HepG2 (cell line): ENCODE measurements around the gene OR51G1. TPM values are rescaled to one million over a fixed set of nuclear protein-coding genes. Genes with fewer than 3 reads are reported as not detected.

Source experiments
- ATAC-seq: fragments of 200-7000 bp; cut with Tn5 transposase; 3 replicates; pipeline ENCODE4 v1.9.1; 2020; ENCODE audit warnings: mild to moderate bottlenecking, moderate library complexity
- BruUV-seq: library from RNA; stranded (reverse); fragments of 400-500 nt; replicated peaks from 2 replicates; lab custom pipeline; 2021; lab: Mats Ljungman, UMichigan
- CTCF ChIA-PET: fragments of 300-600 bp; formaldehyde crosslinking; extraction: SDS; loops from one replicate; lab custom pipeline; 2021; ENCODE audit warnings: low total read pairs, inconsistent platforms, low intra/inter-chr PET ratio; lab: Yijun Ruan, JAX
- POLR2A ChIA-PET: fragments of 350-600 bp; sonication (Branson Sonifier 250); formaldehyde crosslinking; loops from one replicate; lab custom pipeline; 2020; ENCODE audit warnings: antibody characterized with exemption, inconsistent platforms; lab: Yijun Ruan, JAX
- DNase-seq: peaks from one replicate; pipeline ENCODE4 v3.0.0-alpha.2; 2015; ENCODE audit warnings: low spot score
- FAIRE-seq: peaks from 3 replicates; lab custom pipeline; 2011; peaks lifted over from hg19 to GRCh38; lab: Jason Lieb, UNC
- H2AFZ ChIP-seq: one replicate; pipeline ENCODE4 v1.6.1; 2011; ENCODE audit warnings: low read length, inconsistent platforms
- H3K27ac ChIP-seq: fragments of 300-600 bp; 3 replicates; pipeline ENCODE4 v1.8.0; 2011; ENCODE audit warnings: mixed run types, mild to moderate bottlenecking, mixed read lengths, low read length, inconsistent platforms; ENCODE audit not compliant: insufficient read depth; ENCODE audit errors: extremely low read length
- H3K27me3 ChIP-seq, 2 experiments: fragments of 200-600 bp in 1 of 2; 2 replicates in 1 of 2; 3 replicates in 1 of 2; pipeline versions ENCODE4 v1.6.0 to v1.8.0; 2011; ENCODE audit warnings: low read length in 2 of 2, mild to moderate bottlenecking in 2 of 2, moderate library complexity in 2 of 2, inconsistent platforms in 1 of 2; ENCODE audit not compliant: insufficient read depth in 2 of 2, control insufficient read depth in 1 of 2
- H3K36me3 ChIP-seq, 2 experiments: fragments of 200-600 bp in 1 of 2; replicated peaks in 1 of 2; 2 replicates in 1 of 2; 3 replicates in 1 of 2; pipeline versions ENCODE4 v1.5.1 to v1.8.0; 2011; ENCODE audit warnings: low read length in 2 of 2, inconsistent platforms in 1 of 2; ENCODE audit not compliant: insufficient read depth in 2 of 2, control insufficient read depth in 1 of 2
- H3K4me1 ChIP-seq: 2 replicates; pipeline ENCODE4 v1.5.1; 2012; ENCODE audit warnings: low read length, inconsistent platforms; ENCODE audit not compliant: insufficient read depth
- H3K4me2 ChIP-seq: 2 replicates; pipeline ENCODE4 v1.6.0; 2011; ENCODE audit warnings: low read depth, low read length, inconsistent platforms
- H3K4me3 ChIP-seq, 3 experiments: fragments of 200-600 bp in 1 of 3; sonication (generic), shearing (Covaris generic) in 1 of 3; replicated peaks in 1 of 3; 2 replicates each; pipeline ENCODE4 v1.5.1; 2011 to 2016; ENCODE audit warnings: low read length in 3 of 3, inconsistent platforms in 2 of 3, low read depth in 2 of 3, mild to moderate bottlenecking in 2 of 3, control low read depth in 1 of 3, mixed read lengths in 1 of 3; ENCODE audit not compliant: insufficient read depth in 1 of 3
- H3K79me2 ChIP-seq: one replicate; pipeline ENCODE4 v1.6.1; 2011; ENCODE audit warnings: low read length, inconsistent platforms; ENCODE audit not compliant: insufficient read depth
- H3K9ac ChIP-seq: 2 replicates; pipeline ENCODE4 v1.6.0; 2011; ENCODE audit warnings: mild to moderate bottlenecking, low read depth, low read length, inconsistent platforms; ENCODE audit not compliant: insufficient read depth
- H3K9me3 ChIP-seq: 2 replicates; pipeline ENCODE4 v1.5.1; 2012; ENCODE audit warnings: mild to moderate bottlenecking, low read length
- H4K20me1 ChIP-seq: 2 replicates; pipeline ENCODE4 v1.6.0; 2011; ENCODE audit warnings: inconsistent platforms, mild to moderate bottlenecking, low read length, moderate library complexity; ENCODE audit not compliant: insufficient read depth
- ZNF276 ChIP-seq: sonication (generic); formaldehyde crosslinking; IDR thresholded peaks from 2 replicates; pipeline ENCODE4 v1.4.0; 2020; ENCODE audit warnings: mild to moderate bottlenecking, low read depth, missing genetic modification reagents
- in situ Hi-C: cut with HindIII; loops from 2 replicates; pipeline ENCODE4 v1.10.0; 2017; ENCODE audit warnings: low pct_unique_long_range_greater_than_20kb; ENCODE audit not compliant: extremely low pct_ligation_motif_present
- intact Hi-C: fragments of 100-400 bp; cut with micrococcal nuclease; formaldehyde crosslinking; loops from one replicate; pipeline ENCODE4 v1.10.0; 2022; ENCODE audit not compliant: unreplicated experiment
- polyA plus RNA-seq, 8 experiments: library from polyadenylated mRNA; depleted of rRNA in 3 of 8; stranded (reverse) in 7 of 8; unstranded in 1 of 8; fragments of >200 nt; fragmentation: Illumina TruSeq in 4 of 8; extraction: Trizol in 4 of 8; gene quantifications; 2 replicates each; pipeline versions ENCODE4 v1.2.1 to v1.2.3, GENCODE V29; 2011 to 2016; ENCODE audit warnings: low read depth in 4 of 8, missing spikeins in 1 of 8, mixed read lengths in 1 of 8; ENCODE audit not compliant: insufficient read depth in 1 of 8
- total RNA-seq, 5 experiments: library from RNA; depleted of rRNA; stranded (reverse); fragments of >200 nt; fragmentation: Illumina TruSeq; extraction: Trizol; gene quantifications; 2 replicates each; pipeline ENCODE4 v1.2.3, GENCODE V29; 2016; ENCODE audit warnings: low read depth in 1 of 5
- TF ChIP-seq, protein P1 (sequence below): sonication (generic); formaldehyde crosslinking; IDR thresholded peaks from 2 replicates; pipeline ENCODE4 v1.4.0; 2020; ENCODE audit warnings: missing genetic modification reagents, mild to moderate bottlenecking, borderline replicate concordance

OR51G1 gene
- total and polyA plus RNA-seq, 2 of the 13 experiments (the other 11 are each of a cell fraction or from before 2014, with no cell fraction given) = not detected

- H3K4me3 ChIP-seq = no peak within 1 kb of the TSS
- FAIRE-seq = no peak
- POLR2A ChIA-PET = no interaction called here
- H3K36me3 ChIP-seq = no peaks in the 10 kb centered on the region
- CTCF ChIA-PET = no interaction called here
- no peaks in the 10 kb centered on the region for H4K20me1 ChIP-seq
- no peak within 1 kb of the TSS for H3K4me2 ChIP-seq
- no peak for DNase-seq
- H2AFZ ChIP-seq = no peak within 1 kb of the TSS
- no peaks in the 10 kb centered on the region for H3K9me3 ChIP-seq
- H3K27ac ChIP-seq = no peak within 1 kb of the TSS
- no TSS peak for BruUV-seq
- no peaks in the 10 kb centered on the region for H3K4me1 ChIP-seq
- no peak for ATAC-seq
- no peaks in the 10 kb centered on the region for H3K27me3 ChIP-seq
- in situ Hi-C loops (no loop called here), intact Hi-C loops (no loop called here)
- no peaks in the 10 kb centered on the region for H3K79me2 ChIP-seq
- no peak within 1 kb of the TSS for H3K9ac ChIP-seq
- TF ChIP-seq, protein P1, sequence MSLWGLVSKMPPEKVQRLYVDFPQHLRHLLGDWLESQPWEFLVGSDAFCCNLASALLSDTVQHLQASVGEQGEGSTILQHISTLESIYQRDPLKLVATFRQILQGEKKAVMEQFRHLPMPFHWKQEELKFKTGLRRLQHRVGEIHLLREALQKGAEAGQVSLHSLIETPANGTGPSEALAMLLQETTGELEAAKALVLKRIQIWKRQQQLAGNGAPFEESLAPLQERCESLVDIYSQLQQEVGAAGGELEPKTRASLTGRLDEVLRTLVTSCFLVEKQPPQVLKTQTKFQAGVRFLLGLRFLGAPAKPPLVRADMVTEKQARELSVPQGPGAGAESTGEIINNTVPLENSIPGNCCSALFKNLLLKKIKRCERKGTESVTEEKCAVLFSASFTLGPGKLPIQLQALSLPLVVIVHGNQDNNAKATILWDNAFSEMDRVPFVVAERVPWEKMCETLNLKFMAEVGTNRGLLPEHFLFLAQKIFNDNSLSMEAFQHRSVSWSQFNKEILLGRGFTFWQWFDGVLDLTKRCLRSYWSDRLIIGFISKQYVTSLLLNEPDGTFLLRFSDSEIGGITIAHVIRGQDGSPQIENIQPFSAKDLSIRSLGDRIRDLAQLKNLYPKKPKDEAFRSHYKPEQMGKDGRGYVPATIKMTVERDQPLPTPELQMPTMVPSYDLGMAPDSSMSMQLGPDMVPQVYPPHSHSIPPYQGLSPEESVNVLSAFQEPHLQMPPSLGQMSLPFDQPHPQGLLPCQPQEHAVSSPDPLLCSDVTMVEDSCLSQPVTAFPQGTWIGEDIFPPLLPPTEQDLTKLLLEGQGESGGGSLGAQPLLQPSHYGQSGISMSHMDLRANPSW (CRISPR knock-in tag) = no peak
- no peak for TF ChIP-seq ZNF276 (CRISPR knock-in tag)
Observed at GRCh38 chr11:4903484-4903883, 20.7 kb downstream of the OR51G1 start, which contains the start of gene OR51A7. OR51A7 (plus strand) TSS chr11:4903783; CDS start chr11:4907370, 3,587 bp downstream.
